HepG2 (cell line): Measurements from ENCODE around the gene ROMO1. TPM values are rescaled to one million over a fixed set of nuclear protein-coding genes. Genes with fewer than 3 reads are reported as not detected.

Experiments
- ATAC-seq: fragments of 200-7000 bp; cut with Tn5 transposase; 3 replicates; pipeline ENCODE4 v1.9.1; 2020; ENCODE audit warnings: mild to moderate bottlenecking, moderate library complexity
- BruUV-seq: library from RNA; stranded (reverse); fragments of 400-500 nt; replicated peaks from 2 replicates; lab custom pipeline; 2021; lab: Mats Ljungman, UMichigan
- CTCF ChIA-PET: fragments of 300-600 bp; formaldehyde crosslinking; extraction: SDS; loops from one replicate; lab custom pipeline; 2021; ENCODE audit warnings: low total read pairs, inconsistent platforms, low intra/inter-chr PET ratio; lab: Yijun Ruan, JAX
- POLR2A ChIA-PET: fragments of 350-600 bp; sonication (Branson Sonifier 250); formaldehyde crosslinking; loops from one replicate; lab custom pipeline; 2020; ENCODE audit warnings: antibody characterized with exemption, inconsistent platforms; lab: Yijun Ruan, JAX
- DNase-seq: peaks from one replicate; pipeline ENCODE4 v3.0.0-alpha.2; 2015; ENCODE audit warnings: low spot score
- FAIRE-seq: peaks from 3 replicates; lab custom pipeline; 2011; peaks lifted over from hg19 to GRCh38; lab: Jason Lieb, UNC
- H2AFZ ChIP-seq: one replicate; pipeline ENCODE4 v1.6.1; 2011; ENCODE audit warnings: low read length, inconsistent platforms
- H3K27ac ChIP-seq: fragments of 300-600 bp; 3 replicates; pipeline ENCODE4 v1.8.0; 2011; ENCODE audit warnings: mixed run types, mild to moderate bottlenecking, mixed read lengths, low read length, inconsistent platforms; ENCODE audit not compliant: insufficient read depth; ENCODE audit errors: extremely low read length
- H3K27me3 ChIP-seq, 2 experiments: fragments of 200-600 bp in 1 of 2; 2 replicates in 1 of 2; 3 replicates in 1 of 2; pipeline versions ENCODE4 v1.6.0 to v1.8.0; 2011; ENCODE audit warnings: low read length in 2 of 2, mild to moderate bottlenecking in 2 of 2, moderate library complexity in 2 of 2, inconsistent platforms in 1 of 2; ENCODE audit not compliant: insufficient read depth in 2 of 2, control insufficient read depth in 1 of 2
- H3K36me3 ChIP-seq, 2 experiments: fragments of 200-600 bp in 1 of 2; replicated peaks in 1 of 2; 2 replicates in 1 of 2; 3 replicates in 1 of 2; pipeline versions ENCODE4 v1.5.1 to v1.8.0; 2011; ENCODE audit warnings: low read length in 2 of 2, inconsistent platforms in 1 of 2; ENCODE audit not compliant: insufficient read depth in 2 of 2, control insufficient read depth in 1 of 2
- H3K4me1 ChIP-seq: 2 replicates; pipeline ENCODE4 v1.5.1; 2012; ENCODE audit warnings: low read length, inconsistent platforms; ENCODE audit not compliant: insufficient read depth
- H3K4me2 ChIP-seq: 2 replicates; pipeline ENCODE4 v1.6.0; 2011; ENCODE audit warnings: low read depth, low read length, inconsistent platforms
- H3K4me3 ChIP-seq, 3 experiments: fragments of 200-600 bp in 1 of 3; sonication (generic), shearing (Covaris generic) in 1 of 3; replicated peaks in 1 of 3; 2 replicates each; pipeline ENCODE4 v1.5.1; 2011 to 2016; ENCODE audit warnings: low read length in 3 of 3, inconsistent platforms in 2 of 3, low read depth in 2 of 3, mild to moderate bottlenecking in 2 of 3, control low read depth in 1 of 3, mixed read lengths in 1 of 3; ENCODE audit not compliant: insufficient read depth in 1 of 3
- H3K79me2 ChIP-seq: one replicate; pipeline ENCODE4 v1.6.1; 2011; ENCODE audit warnings: low read length, inconsistent platforms; ENCODE audit not compliant: insufficient read depth
- H3K9ac ChIP-seq: 2 replicates; pipeline ENCODE4 v1.6.0; 2011; ENCODE audit warnings: mild to moderate bottlenecking, low read depth, low read length, inconsistent platforms; ENCODE audit not compliant: insufficient read depth
- H3K9me3 ChIP-seq: 2 replicates; pipeline ENCODE4 v1.5.1; 2012; ENCODE audit warnings: mild to moderate bottlenecking, low read length
- H4K20me1 ChIP-seq: 2 replicates; pipeline ENCODE4 v1.6.0; 2011; ENCODE audit warnings: inconsistent platforms, mild to moderate bottlenecking, low read length, moderate library complexity; ENCODE audit not compliant: insufficient read depth
- BRF2 ChIP-seq: sonication (generic); formaldehyde crosslinking; IDR thresholded peaks from 2 replicates; pipeline ENCODE4 v1.8.1; 2022; ENCODE audit warnings: mild to moderate bottlenecking, missing genetic modification reagents
- HCFC1 ChIP-seq: fragments of 150-350 bp; IDR thresholded peaks from 2 replicates; pipeline ENCODE4 v1.6.1; 2014; ENCODE audit warnings: low read depth, low read length
- MNT ChIP-seq: fragments of 450-650 bp; IDR thresholded peaks from 2 replicates; pipeline ENCODE4 v1.6.1; 2016
- POLR2AphosphoS2 ChIP-seq: IDR thresholded peaks from 2 replicates; pipeline ENCODE4 v1.6.1; 2011; ENCODE audit warnings: low read depth, low read length, improper control_type of control experiment
- POLR2AphosphoS5 ChIP-seq: IDR thresholded peaks from 2 replicates; pipeline ENCODE4 v1.6.1; 2012; ENCODE audit warnings: low read depth, low read length
- RBFOX2 ChIP-seq: fragments of 200-400 bp; formaldehyde crosslinking; IDR thresholded peaks from 2 replicates; pipeline ENCODE4 v1.6.1; 2017; ENCODE audit warnings: low read depth, mild to moderate bottlenecking, low read length
- TSC22D2 ChIP-seq: sonication (generic); formaldehyde crosslinking; IDR thresholded peaks from 2 replicates; pipeline ENCODE4 v1.5.1; 2020; ENCODE audit warnings: missing genetic modification reagents, mild to moderate bottlenecking, borderline replicate concordance
- YEATS2 ChIP-seq: sonication (generic); formaldehyde crosslinking; IDR thresholded peaks from 2 replicates; pipeline ENCODE4 v1.4.0; 2020; ENCODE audit warnings: missing genetic modification reagents, borderline replicate concordance
- ZNF235 ChIP-seq: sonication (generic); formaldehyde crosslinking; IDR thresholded peaks from 2 replicates; pipeline ENCODE4 v1.8.1; 2023; ENCODE audit warnings: mild to moderate bottlenecking, missing genetic modification reagents, borderline replicate concordance
- ZNF512B ChIP-seq: sonication (generic); formaldehyde crosslinking; IDR thresholded peaks from 2 replicates; pipeline ENCODE4 v1.5.1; 2020; ENCODE audit warnings: missing genetic modification reagents, mild to moderate bottlenecking, borderline replicate concordance
- WGBS: methylation state at CpG from one replicate; pipeline ENCODE4 v1.1.6; 2017; ENCODE audit warnings: low lambda C conversion rate; 5-methylcytosine and 5-hydroxymethylcytosine counted together
- in situ Hi-C: cut with HindIII; loops from 2 replicates; pipeline ENCODE4 v1.10.0; 2017; ENCODE audit warnings: low pct_unique_long_range_greater_than_20kb; ENCODE audit not compliant: extremely low pct_ligation_motif_present
- intact Hi-C: fragments of 100-400 bp; cut with micrococcal nuclease; formaldehyde crosslinking; loops from one replicate; pipeline ENCODE4 v1.10.0; 2022; ENCODE audit not compliant: unreplicated experiment
- polyA plus RNA-seq, 8 experiments: library from polyadenylated mRNA; depleted of rRNA in 3 of 8; stranded (reverse) in 7 of 8; unstranded in 1 of 8; fragments of >200 nt; fragmentation: Illumina TruSeq in 4 of 8; extraction: Trizol in 4 of 8; gene quantifications; 2 replicates each; pipeline versions ENCODE4 v1.2.1 to v1.2.3, GENCODE V29; 2011 to 2016; ENCODE audit warnings: low read depth in 4 of 8, missing spikeins in 1 of 8, mixed read lengths in 1 of 8; ENCODE audit not compliant: insufficient read depth in 1 of 8
- total RNA-seq, 5 experiments: library from RNA; depleted of rRNA; stranded (reverse); fragments of >200 nt; fragmentation: Illumina TruSeq; extraction: Trizol; gene quantifications; 2 replicates each; pipeline ENCODE4 v1.2.3, GENCODE V29; 2016; ENCODE audit warnings: low read depth in 1 of 5
- TF ChIP-seq, protein P1 (sequence below): sonication (generic); formaldehyde crosslinking; IDR thresholded peaks from 2 replicates; pipeline ENCODE4 v1.8.1; 2022; ENCODE audit warnings: low read depth, mild to moderate bottlenecking, missing genetic modification reagents
- TF ChIP-seq, protein P2 (sequence below): IDR thresholded peaks from 2 replicates; pipeline ENCODE4 v1.6.1; 2016; ENCODE audit warnings: control low read depth

Gene ROMO1
- total and polyA plus RNA-seq, 2 of the 13 experiments (the other 11 are each of a cell fraction or from before 2014, with no cell fraction given): 636 to 755 TPM

- Histone ChIP-seq H2AFZ (no peak overlapping the region), H3K9ac (no peak overlapping the region), H3K27ac (no peak overlapping the region), H4K20me1 (peaks cover 97% of the 10 kb centered on the region), H3K9me3 (no peaks in the 10 kb centered on the region), H3K4me3 (no peak overlapping the region), H3K36me3 (peaks cover 53 to 94% of the 10 kb centered on the region in 2 experiments), H3K4me1 (peaks cover 44% of the 10 kb centered on the region), H3K79me2 (peaks cover 90% of the 10 kb centered on the region), H3K4me2 (no peak overlapping the region), H3K27me3 (no peaks in the 10 kb centered on the region)
- in situ Hi-C loops: no loop called here
- WGBS: 98% methylated on average over 2 of the region's 2 CpGs
- intact Hi-C loops: no loop called here
- BruUV-seq: no TSS peak
- POLR2A ChIA-PET: interaction anchor here (9.2 to 16.7 kb wide), 2 partner anchors 11 to 20 kb away, joined by 211 to 319 read pairs; partner anchors contain the start of genes NFS1, RBM39 and ROMO1
- ATAC-seq (no peak), DNase-seq (no peak), FAIRE-seq (no peak)
- CTCF ChIA-PET: no interaction called here
- TF ChIP-seq BRF2 (CRISPR knock-in tag) (0 out of 2 replicates have a peak, but pooled peaks have one; percentile 10), HCFC1 (no peak), POLR2AphosphoS5 (0 out of 2 replicates have a peak, but pooled peaks have one; percentile 10), TSC22D2 (no peak), MNT (no peak), ZNF235 (CRISPR knock-in tag) (no peak), POLR2AphosphoS2 (peak; percentile 94; the same call in 1 of the 2 replicates), YEATS2 (CRISPR knock-in tag) (no peak), RBFOX2 (peak; percentile 61), ZNF512B (CRISPR knock-in tag) (no peak)
- TF ChIP-seq, protein P1, sequence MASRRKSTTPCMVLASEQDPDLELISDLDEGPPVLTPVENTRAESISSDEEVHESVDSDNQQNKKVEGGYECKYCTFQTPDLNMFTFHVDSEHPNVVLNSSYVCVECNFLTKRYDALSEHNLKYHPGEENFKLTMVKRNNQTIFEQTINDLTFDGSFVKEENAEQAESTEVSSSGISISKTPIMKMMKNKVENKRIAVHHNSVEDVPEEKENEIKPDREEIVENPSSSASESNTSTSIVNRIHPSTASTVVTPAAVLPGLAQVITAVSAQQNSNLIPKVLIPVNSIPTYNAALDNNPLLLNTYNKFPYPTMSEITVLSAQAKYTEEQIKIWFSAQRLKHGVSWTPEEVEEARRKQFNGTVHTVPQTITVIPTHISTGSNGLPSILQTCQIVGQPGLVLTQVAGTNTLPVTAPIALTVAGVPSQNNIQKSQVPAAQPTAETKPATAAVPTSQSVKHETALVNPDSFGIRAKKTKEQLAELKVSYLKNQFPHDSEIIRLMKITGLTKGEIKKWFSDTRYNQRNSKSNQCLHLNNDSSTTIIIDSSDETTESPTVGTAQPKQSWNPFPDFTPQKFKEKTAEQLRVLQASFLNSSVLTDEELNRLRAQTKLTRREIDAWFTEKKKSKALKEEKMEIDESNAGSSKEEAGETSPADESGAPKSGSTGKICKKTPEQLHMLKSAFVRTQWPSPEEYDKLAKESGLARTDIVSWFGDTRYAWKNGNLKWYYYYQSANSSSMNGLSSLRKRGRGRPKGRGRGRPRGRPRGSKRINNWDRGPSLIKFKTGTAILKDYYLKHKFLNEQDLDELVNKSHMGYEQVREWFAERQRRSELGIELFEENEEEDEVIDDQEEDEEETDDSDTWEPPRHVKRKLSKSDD: no peak
- TF ChIP-seq, protein P2, sequence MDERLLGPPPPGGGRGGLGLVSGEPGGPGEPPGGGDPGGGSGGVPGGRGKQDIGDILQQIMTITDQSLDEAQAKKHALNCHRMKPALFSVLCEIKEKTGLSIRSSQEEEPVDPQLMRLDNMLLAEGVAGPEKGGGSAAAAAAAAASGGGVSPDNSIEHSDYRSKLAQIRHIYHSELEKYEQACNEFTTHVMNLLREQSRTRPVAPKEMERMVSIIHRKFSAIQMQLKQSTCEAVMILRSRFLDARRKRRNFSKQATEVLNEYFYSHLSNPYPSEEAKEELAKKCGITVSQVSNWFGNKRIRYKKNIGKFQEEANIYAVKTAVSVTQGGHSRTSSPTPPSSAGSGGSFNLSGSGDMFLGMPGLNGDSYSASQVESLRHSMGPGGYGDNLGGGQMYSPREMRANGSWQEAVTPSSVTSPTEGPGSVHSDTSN (CRISPR knock-in tag): no peak
These were observed 30.8 kb downstream of the ROMO1 start for GRCh38 chr20:35729836-35730582.
